ENCODE data around the gene SMYD3.

Gene SMYD3

DNA sequence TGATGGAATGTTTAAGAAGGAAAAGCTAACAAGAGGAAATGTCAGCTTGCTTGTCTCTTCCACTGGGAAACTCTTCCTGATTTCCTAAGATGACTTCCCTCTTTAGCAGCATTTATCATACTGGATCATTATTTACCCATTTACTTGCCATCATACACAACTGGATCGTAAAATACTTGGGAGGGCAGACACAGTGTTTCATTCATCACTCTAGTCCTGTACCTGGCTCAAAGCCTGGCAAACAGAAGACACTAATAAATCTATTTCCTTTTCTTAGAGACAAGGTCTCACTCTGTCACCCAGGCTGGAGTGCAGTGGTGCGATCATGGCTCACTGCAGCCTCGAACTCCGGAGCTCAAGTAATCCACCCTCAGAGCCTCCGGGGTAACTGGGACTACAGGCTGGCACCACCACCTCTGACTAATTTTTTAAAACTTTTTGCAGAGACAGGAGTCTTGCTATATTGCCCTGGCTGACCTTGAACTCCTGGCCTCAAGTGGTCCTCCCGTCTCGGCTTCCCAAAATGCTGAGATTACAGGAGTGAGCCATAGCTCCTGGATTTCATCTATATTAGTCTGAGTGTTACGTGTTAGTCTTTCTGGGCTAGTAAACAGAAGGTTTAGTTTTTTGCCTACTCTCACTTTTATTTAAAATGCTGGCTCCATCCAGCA lies 574.6 kb downstream of the SMYD3 start:
- no peak overlapping the region for H3K4me3 ChIP-seq (ENCODE audit: control insufficient read depth in 1 of 7, extremely low read depth in 1 of 7, insufficient read depth in 4 of 7, low read depth in 2 of 7, low read length in 6 of 7)
- ChIA-PET CTCF (interaction anchor here (1.0 kb wide), 1 partner anchor 11 kb away, joined by 3 read pairs; no protein-coding TSS in a partner anchor), POLR2A (no interaction called here)
- peaks cover 0 to 4% (median under 1%) of the 10 kb centered on the region in 4 experiments for H3K36me3 ChIP-seq (ENCODE audit: control insufficient read depth in 4 of 4, insufficient read depth in 4 of 4, low read length in 3 of 4)
- no peaks in the 10 kb centered on the region for H3K27me3 ChIP-seq (replicated peaks in 2 of 5; ENCODE audit: control insufficient read depth in 4 of 5, insufficient read depth in 5 of 5, low read length in 4 of 5)
- no peaks in the 10 kb centered on the region for H3K4me1 ChIP-seq (ENCODE audit: control extremely low read depth in 1 of 4, control insufficient read depth in 4 of 4, insufficient read depth in 4 of 4, low read length in 3 of 4)
- no peaks in the 10 kb centered on the region for H3K9me3 ChIP-seq (ENCODE audit: control extremely low read depth in 1 of 5, control insufficient read depth in 4 of 5, insufficient read depth in 2 of 5, low read depth in 1 of 5, low read length in 4 of 5)
- 99% methylated on average over 7 of the region's 8 CpGs for WGBS (ENCODE audit: insufficient coverage)
- H3K27ac ChIP-seq (ENCODE audit: insufficient read depth in 1 of 2, low read depth in 1 of 2, low read length in 2 of 2, poor library complexity in 1 of 2, severe bottlenecking in 2 of 2): no peak overlapping the region
- no peak for DNase-seq

GRCh38 chr1:245931450-245931849 lies 575.6 kb downstream of the SMYD3 start:
- ChIA-PET POLR2A (no interaction called here), CTCF (no interaction called here)

GRCh38 chr1:245929224-245929623 lies 577.9 kb downstream of the SMYD3 start:
- no peaks in the 10 kb centered on the region for H3K27me3 ChIP-seq (replicated peaks in 2 of 5; ENCODE audit: control insufficient read depth in 4 of 5, insufficient read depth in 5 of 5, low read length in 4 of 5)
- 96% methylated on average over 6 of the region's 7 CpGs for WGBS (ENCODE audit: insufficient coverage)
- POLR2A ChIA-PET: no interaction called here

More at GRCh38 chr1:245931450-245931849, 575.6 kb downstream of the SMYD3 start:
- H3K4me1 ChIP-seq (ENCODE audit: control extremely low read depth in 1 of 4, control insufficient read depth in 4 of 4, insufficient read depth in 4 of 4, low read length in 3 of 4): no peaks in the 10 kb centered on the region
- H3K4me3 ChIP-seq (ENCODE audit: control insufficient read depth in 1 of 7, extremely low read depth in 1 of 7, insufficient read depth in 4 of 7, low read depth in 2 of 7, low read length in 6 of 7): no peak overlapping the region
- 86% methylated on average over 1 of the region's 3 CpGs for WGBS (ENCODE audit: insufficient coverage)
- no peaks in the 10 kb centered on the region for H3K9me3 ChIP-seq (ENCODE audit: control extremely low read depth in 1 of 5, control insufficient read depth in 4 of 5, insufficient read depth in 2 of 5, low read depth in 1 of 5, low read length in 4 of 5)
- peaks cover 0 to 10% (median 2%) of the 10 kb centered on the region in 4 experiments for H3K36me3 ChIP-seq (ENCODE audit: control insufficient read depth in 4 of 4, insufficient read depth in 4 of 4, low read length in 3 of 4)
- no peak overlapping the region for H3K27ac ChIP-seq (ENCODE audit: insufficient read depth in 1 of 2, low read depth in 1 of 2, low read length in 2 of 2, poor library complexity in 1 of 2, severe bottlenecking in 2 of 2)
- no peak for DNase-seq
- no peaks in the 10 kb centered on the region for H3K27me3 ChIP-seq (replicated peaks in 2 of 5; ENCODE audit: control insufficient read depth in 4 of 5, insufficient read depth in 5 of 5, low read length in 4 of 5)

GRCh38 chr1:245926888-245927287 lies 580.2 kb downstream of the SMYD3 start:
- DNase-seq: no peak
- Histone ChIP-seq H3K4me3 (ENCODE audit: control insufficient read depth in 1 of 7, extremely low read depth in 1 of 7, insufficient read depth in 4 of 7, low read depth in 2 of 7, low read length in 6 of 7) (no peak overlapping the region), H3K36me3 (ENCODE audit: control insufficient read depth in 4 of 4, insufficient read depth in 4 of 4, low read length in 3 of 4) (peaks cover 0 to 10% (median 2%) of the 10 kb centered on the region in 4 experiments), H3K9me3 (ENCODE audit: control extremely low read depth in 1 of 5, control insufficient read depth in 4 of 5, insufficient read depth in 2 of 5, low read depth in 1 of 5, low read length in 4 of 5) (no peaks in the 10 kb centered on the region), H3K27ac (ENCODE audit: insufficient read depth in 1 of 2, low read depth in 1 of 2, low read length in 2 of 2, poor library complexity in 1 of 2, severe bottlenecking in 2 of 2) (no peak overlapping the region), H3K4me1 (ENCODE audit: control extremely low read depth in 1 of 4, control insufficient read depth in 4 of 4, insufficient read depth in 4 of 4, low read length in 3 of 4) (no peaks in the 10 kb centered on the region), H3K27me3 (replicated peaks in 2 of 5; ENCODE audit: control insufficient read depth in 4 of 5, insufficient read depth in 5 of 5, low read length in 4 of 5) (no peaks in the 10 kb centered on the region)
- POLR2A ChIA-PET: no interaction called here
- CTCF ChIA-PET: no interaction called here
- WGBS (ENCODE audit: insufficient coverage): 100% methylated on average over 2 of the region's 3 CpGs

More at GRCh38 chr1:245929224-245929623, 577.9 kb downstream of the SMYD3 start:
- no peak for DNase-seq
- H3K4me3 ChIP-seq (ENCODE audit: control insufficient read depth in 1 of 7, extremely low read depth in 1 of 7, insufficient read depth in 4 of 7, low read depth in 2 of 7, low read length in 6 of 7): no peak overlapping the region
- H3K36me3 ChIP-seq (ENCODE audit: control insufficient read depth in 4 of 4, insufficient read depth in 4 of 4, low read length in 3 of 4): peaks cover 0 to 10% (median 2%) of the 10 kb centered on the region in 4 experiments
- H3K4me1 ChIP-seq (ENCODE audit: control extremely low read depth in 1 of 4, control insufficient read depth in 4 of 4, insufficient read depth in 4 of 4, low read length in 3 of 4): no peaks in the 10 kb centered on the region
- no peak overlapping the region for H3K27ac ChIP-seq (ENCODE audit: insufficient read depth in 1 of 2, low read depth in 1 of 2, low read length in 2 of 2, poor library complexity in 1 of 2, severe bottlenecking in 2 of 2)
- CTCF ChIA-PET: no interaction called here
- H3K9me3 ChIP-seq (ENCODE audit: control extremely low read depth in 1 of 5, control insufficient read depth in 4 of 5, insufficient read depth in 2 of 5, low read depth in 1 of 5, low read length in 4 of 5): no peaks in the 10 kb centered on the region

GRCh38 chr1:245923215-245923614 lies 583.9 kb downstream of the SMYD3 start:
- ChIA-PET CTCF (no interaction called here), POLR2A (no interaction called here)
- Histone ChIP-seq H3K27ac (ENCODE audit: insufficient read depth in 1 of 2, low read depth in 1 of 2, low read length in 2 of 2, poor library complexity in 1 of 2, severe bottlenecking in 2 of 2) (no peak overlapping the region), H3K9me3 (ENCODE audit: control extremely low read depth in 1 of 5, control insufficient read depth in 4 of 5, insufficient read depth in 2 of 5, low read depth in 1 of 5, low read length in 4 of 5) (peaks cover 0 to 2% (median 0%) of the 10 kb centered on the region in 5 experiments), H3K4me1 (ENCODE audit: control extremely low read depth in 1 of 4, control insufficient read depth in 4 of 4, insufficient read depth in 4 of 4, low read length in 3 of 4) (no peaks in the 10 kb centered on the region), H3K27me3 (replicated peaks in 2 of 5; ENCODE audit: control insufficient read depth in 4 of 5, insufficient read depth in 5 of 5, low read length in 4 of 5) (no peaks in the 10 kb centered on the region), H3K36me3 (ENCODE audit: control insufficient read depth in 4 of 4, insufficient read depth in 4 of 4, low read length in 3 of 4) (peaks cover 0 to 10% (median 2%) of the 10 kb centered on the region in 4 experiments), H3K4me3 (ENCODE audit: control insufficient read depth in 1 of 7, extremely low read depth in 1 of 7, insufficient read depth in 4 of 7, low read depth in 2 of 7, low read length in 6 of 7) (no peak overlapping the region)
- DNase-seq: no peak
- 91% methylated on average over 7 of the region's 7 CpGs for WGBS (ENCODE audit: insufficient coverage)

DNA sequence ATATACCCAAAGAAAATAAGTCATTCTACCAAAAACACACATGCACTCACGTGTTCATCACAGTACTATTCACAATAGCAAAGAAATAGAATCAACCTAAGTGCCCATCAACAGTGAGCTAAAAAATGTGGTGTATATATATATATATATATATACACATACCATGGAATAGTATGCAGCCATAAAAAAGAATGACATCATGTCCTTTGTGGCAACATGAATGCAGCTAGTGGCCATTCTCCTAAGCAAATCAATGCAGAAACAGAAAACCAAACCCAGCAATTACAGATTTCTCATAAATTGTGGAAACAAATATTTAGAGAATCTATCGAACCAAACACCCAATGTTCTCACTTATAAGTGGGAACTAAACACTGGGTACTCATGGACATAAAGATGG lies 585.7 kb downstream of the SMYD3 start:
- Histone ChIP-seq H3K4me3 (ENCODE audit: control insufficient read depth in 1 of 7, extremely low read depth in 1 of 7, insufficient read depth in 4 of 7, low read depth in 2 of 7, low read length in 6 of 7) (no peak overlapping the region), H3K4me1 (ENCODE audit: control extremely low read depth in 1 of 4, control insufficient read depth in 4 of 4, insufficient read depth in 4 of 4, low read length in 3 of 4) (no peaks in the 10 kb centered on the region), H3K9me3 (ENCODE audit: control extremely low read depth in 1 of 5, control insufficient read depth in 4 of 5, insufficient read depth in 2 of 5, low read depth in 1 of 5, low read length in 4 of 5) (peaks cover 0 to 2% (median 0%) of the 10 kb centered on the region in 5 experiments), H3K27me3 (replicated peaks in 2 of 5; ENCODE audit: control insufficient read depth in 4 of 5, insufficient read depth in 5 of 5, low read length in 4 of 5) (no peaks in the 10 kb centered on the region), H3K36me3 (ENCODE audit: control insufficient read depth in 4 of 4, insufficient read depth in 4 of 4, low read length in 3 of 4) (peaks cover 0 to 4% (median 0%) of the 10 kb centered on the region in 4 experiments), H3K27ac (ENCODE audit: insufficient read depth in 1 of 2, low read depth in 1 of 2, low read length in 2 of 2, poor library complexity in 1 of 2, severe bottlenecking in 2 of 2) (no peak overlapping the region)
- no peak for DNase-seq
- ChIA-PET CTCF (interaction anchor here (1.0 to 1.2 kb wide), 3 partner anchors 9 to 19 kb away, joined by 3 to 4 read pairs (median 3); no protein-coding TSS in a partner anchor), POLR2A (no interaction called here)
- no CpG with 5 or more reads among the region's 2 CpGs for WGBS (ENCODE audit: insufficient coverage)

DNA sequence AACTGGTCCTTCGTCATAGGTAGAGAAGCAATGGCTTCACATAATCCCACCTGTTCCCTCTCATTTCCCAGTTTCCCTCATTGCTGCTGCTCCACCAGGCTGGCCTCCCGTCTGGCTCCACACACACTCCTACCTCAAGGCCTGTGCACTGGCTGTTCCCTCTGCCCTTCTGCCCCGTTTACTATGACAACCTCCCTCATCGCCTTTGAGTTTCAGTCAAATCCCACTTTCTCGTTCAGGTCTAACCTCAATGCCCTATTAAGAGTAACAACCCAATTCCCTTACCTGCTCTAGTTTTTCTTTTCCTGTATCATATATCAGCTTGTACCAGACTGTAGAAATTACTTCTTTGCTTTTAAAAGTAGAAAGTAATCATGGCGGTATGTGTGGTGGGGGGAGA lies 589.7 kb downstream of the SMYD3 start:
- Histone ChIP-seq H3K9me3 (ENCODE audit: control extremely low read depth in 1 of 5, control insufficient read depth in 4 of 5, insufficient read depth in 2 of 5, low read depth in 1 of 5, low read length in 4 of 5) (peaks cover 0 to 4% (median 0%) of the 10 kb centered on the region in 5 experiments), H3K4me3 (ENCODE audit: control insufficient read depth in 1 of 7, extremely low read depth in 1 of 7, insufficient read depth in 4 of 7, low read depth in 2 of 7, low read length in 6 of 7) (no peak overlapping the region), H3K36me3 (ENCODE audit: control insufficient read depth in 4 of 4, insufficient read depth in 4 of 4, low read length in 3 of 4) (peaks cover 0 to 7% (median 3%) of the 10 kb centered on the region in 4 experiments), H3K27ac (ENCODE audit: insufficient read depth in 1 of 2, low read depth in 1 of 2, low read length in 2 of 2, poor library complexity in 1 of 2, severe bottlenecking in 2 of 2) (no peak overlapping the region), H3K27me3 (replicated peaks in 2 of 5; ENCODE audit: control insufficient read depth in 4 of 5, insufficient read depth in 5 of 5, low read length in 4 of 5) (no peaks in the 10 kb centered on the region), H3K4me1 (ENCODE audit: control extremely low read depth in 1 of 4, control insufficient read depth in 4 of 4, insufficient read depth in 4 of 4, low read length in 3 of 4) (no peaks in the 10 kb centered on the region)
- no peak for DNase-seq
- 80% methylated on average over 6 of the region's 6 CpGs for WGBS (ENCODE audit: insufficient coverage)
- ChIA-PET POLR2A (no interaction called here), CTCF (no interaction called here)

Data from common myeloid progenitor, CD34-positive (primary cell).